Coronary artery (tissue), 2 donors: ENCODE data around the gene INPP5E.

Experiments used
- DNase-seq: peaks from one replicate; pipeline ENCODE4 v3.0.0-alpha.2; 2017; ENCODE audit warnings: low spot score
- H3K27ac ChIP-seq, 2 donors: fragments of 200-600 bp; sonication (generic); one replicate each; pipeline ENCODE4 v1.5.1; 2016 to 2019
- H3K4me3 ChIP-seq: fragments of 200-600 bp; sonication (generic); 2 replicates; pipeline ENCODE4 v1.5.1; 2016; ENCODE audit warnings: mild to moderate bottlenecking, moderate library complexity
- TF ChIP-seq, protein P1 (sequence below): fragments of 200-600 bp; sonication (generic); IDR thresholded peaks from one replicate; pipeline ENCODE4 v1.5.1; 2019; ENCODE audit warnings: antibody characterized with exemption

INPP5E gene

GRCh38 chr9:136481558-136481957 lies 41.9 kb upstream of the INPP5E start:
- TF ChIP-seq, protein P1, sequence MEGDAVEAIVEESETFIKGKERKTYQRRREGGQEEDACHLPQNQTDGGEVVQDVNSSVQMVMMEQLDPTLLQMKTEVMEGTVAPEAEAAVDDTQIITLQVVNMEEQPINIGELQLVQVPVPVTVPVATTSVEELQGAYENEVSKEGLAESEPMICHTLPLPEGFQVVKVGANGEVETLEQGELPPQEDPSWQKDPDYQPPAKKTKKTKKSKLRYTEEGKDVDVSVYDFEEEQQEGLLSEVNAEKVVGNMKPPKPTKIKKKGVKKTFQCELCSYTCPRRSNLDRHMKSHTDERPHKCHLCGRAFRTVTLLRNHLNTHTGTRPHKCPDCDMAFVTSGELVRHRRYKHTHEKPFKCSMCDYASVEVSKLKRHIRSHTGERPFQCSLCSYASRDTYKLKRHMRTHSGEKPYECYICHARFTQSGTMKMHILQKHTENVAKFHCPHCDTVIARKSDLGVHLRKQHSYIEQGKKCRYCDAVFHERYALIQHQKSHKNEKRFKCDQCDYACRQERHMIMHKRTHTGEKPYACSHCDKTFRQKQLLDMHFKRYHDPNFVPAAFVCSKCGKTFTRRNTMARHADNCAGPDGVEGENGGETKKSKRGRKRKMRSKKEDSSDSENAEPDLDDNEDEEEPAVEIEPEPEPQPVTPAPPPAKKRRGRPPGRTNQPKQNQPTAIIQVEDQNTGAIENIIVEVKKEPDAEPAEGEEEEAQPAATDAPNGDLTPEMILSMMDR = no peak
- DNase-seq = no peak
- H3K4me3 ChIP-seq = peak overlapping the region; percentile 95
- no peak overlapping the region for H3K27ac ChIP-seq

DNA sequence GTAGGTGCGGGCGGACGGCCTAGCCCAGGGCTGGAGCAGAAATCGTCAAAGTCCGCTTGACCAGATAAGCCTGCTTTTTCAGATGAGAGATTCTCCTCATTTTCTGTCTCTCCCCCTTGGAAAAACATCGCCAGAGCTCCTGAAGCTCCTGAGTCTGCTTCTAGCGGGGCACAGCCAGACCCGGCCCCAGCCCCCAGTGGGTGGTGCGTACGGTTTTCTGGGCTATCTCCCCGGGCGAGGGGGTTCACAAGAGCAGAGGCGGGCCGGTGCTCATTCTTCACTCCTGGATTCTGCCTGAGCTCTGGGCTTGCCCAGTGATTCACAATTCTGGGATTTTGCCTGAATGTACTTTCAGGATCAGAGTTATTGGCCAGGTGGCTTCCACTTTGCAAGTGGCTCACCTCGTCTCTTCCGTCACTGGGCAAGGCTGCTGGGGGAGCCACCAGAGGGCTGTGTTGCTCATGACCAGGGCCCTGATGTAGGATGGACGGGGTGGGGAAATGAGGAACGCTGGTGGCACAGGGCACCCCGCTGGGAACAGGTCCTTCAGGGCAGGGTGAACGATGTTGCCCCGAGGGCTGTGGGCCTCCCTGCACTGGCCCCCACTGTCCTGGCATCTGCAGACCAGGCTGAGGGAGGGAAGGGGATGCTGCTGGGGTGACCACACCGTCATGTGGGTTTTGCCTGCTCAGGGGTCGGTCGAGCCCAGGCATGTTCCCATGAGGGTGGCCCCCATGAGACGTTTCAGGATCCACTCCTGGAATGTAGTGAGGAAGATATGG lies 36.9 kb upstream of the INPP5E start:
- H3K27ac ChIP-seq = no peak overlapping the region
- no peak for DNase-seq
- no peak overlapping the region for H3K4me3 ChIP-seq
- TF ChIP-seq, protein P1 = no peak

DNA sequence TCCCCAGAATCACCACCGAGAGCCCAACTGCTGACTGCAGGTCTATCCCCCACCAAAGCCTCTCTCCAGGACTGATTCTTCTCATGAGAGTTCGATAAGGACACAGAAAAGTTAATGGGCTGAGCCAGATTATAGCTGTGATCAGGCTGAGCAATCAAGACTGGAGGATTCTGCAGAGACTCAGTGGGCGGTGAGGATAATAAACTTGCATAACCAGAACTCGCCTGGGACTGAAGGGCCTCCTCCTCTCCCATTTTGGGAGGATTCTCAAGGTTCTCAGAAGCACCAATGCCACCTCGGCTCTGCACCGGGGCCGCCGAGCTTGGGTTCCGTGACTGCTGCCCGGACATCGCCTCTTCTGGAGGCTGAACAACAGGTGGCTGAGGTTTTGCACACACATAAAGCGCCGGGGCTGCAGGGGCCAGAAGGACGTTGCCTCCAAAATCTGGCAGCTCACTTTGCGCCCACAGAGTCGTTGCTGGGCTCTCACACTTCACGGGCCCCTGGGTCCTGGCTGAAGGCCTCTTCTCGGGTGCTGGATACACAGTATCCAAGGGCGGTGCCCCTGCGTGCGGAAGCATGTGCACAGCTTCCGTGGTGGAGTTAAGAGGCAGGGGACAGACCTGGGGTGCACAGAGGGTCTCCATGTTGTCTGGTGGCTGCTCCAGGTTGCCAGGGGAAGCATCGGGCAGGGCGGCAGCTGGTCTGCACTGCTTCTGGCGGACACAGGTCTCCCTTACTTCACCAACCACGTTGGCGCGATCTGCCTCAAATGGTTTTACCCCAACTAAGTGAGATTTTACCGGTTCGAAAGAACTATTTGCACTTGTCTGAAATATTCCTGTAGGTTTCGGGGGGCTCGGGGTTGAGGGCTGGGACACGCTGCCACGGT lies 35.6 kb upstream of the INPP5E start:
- no peak overlapping the region for H3K27ac ChIP-seq
- TF ChIP-seq, protein P1 = no peak
- H3K4me3 ChIP-seq = no peak overlapping the region
- DNase-seq = no peak

GRCh38 chr9:136474021-136474640 lies 34.5 kb upstream of the INPP5E start:
- no peak overlapping the region for H3K4me3 ChIP-seq
- no peak overlapping the region for H3K27ac ChIP-seq
- no peak for DNase-seq
- TF ChIP-seq, protein P1 = no peak

DNA sequence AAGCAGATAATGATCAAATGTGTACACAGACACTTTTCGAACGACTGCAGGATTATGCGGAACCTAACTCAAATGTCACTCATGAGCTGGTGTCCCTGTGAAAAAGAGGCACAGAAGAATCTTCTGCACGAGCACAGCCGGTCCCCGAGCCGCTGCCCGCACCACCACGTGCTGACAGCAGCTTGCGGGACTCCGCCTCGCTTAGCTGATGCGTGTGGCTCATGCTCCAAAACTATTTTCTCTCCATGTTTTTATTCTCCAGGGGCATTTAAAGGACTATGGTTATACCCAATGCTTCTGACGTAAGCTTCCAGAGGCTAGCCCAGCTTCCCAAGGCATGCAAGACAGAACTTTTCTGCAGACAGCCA lies 33.7 kb upstream of the INPP5E start:
- no peak overlapping the region for H3K4me3 ChIP-seq
- no peak overlapping the region for H3K27ac ChIP-seq
- TF ChIP-seq, protein P1 = no peak

GRCh38 chr9:136472640-136473353 lies 33.2 kb upstream of the INPP5E start:
- TF ChIP-seq, protein P1 = no peak
- DNase-seq = no peak
- Histone ChIP-seq H3K27ac (no peak overlapping the region), H3K4me3 (no peak overlapping the region)

More for the DNA sequence above, 33.7 kb upstream of the INPP5E start:
- DNase-seq = no peak
